ENCODE measurements around the gene HOMER2.

HOMER2 gene

GRCh38 chr15:82839136-82839535 lies 113.4 kb downstream of the HOMER2 start:
- no peak for TF ChIP-seq BACH2 (CRISPR knock-in tag; IDR thresholded peaks at IDR 0.05; ENCODE audit: borderline replicate concordance)
- no peak for TF ChIP-seq GLIS3 (CRISPR knock-in tag; IDR thresholded peaks at IDR 0.05)
- TF ChIP-seq TOX (CRISPR knock-in tag; IDR thresholded peaks at IDR 0.05; ENCODE audit: borderline replicate concordance) = no peak
- TF ChIP-seq SNAI2 (CRISPR knock-in tag; IDR thresholded peaks at IDR 0.05) = no peak
- TF ChIP-seq CREB5 (CRISPR knock-in tag; IDR thresholded peaks at IDR 0.05; ENCODE audit: low read depth) = no peak
- TF ChIP-seq ESRRG (CRISPR knock-in tag; IDR thresholded peaks at IDR 0.05) = no peak
- no peak for TF ChIP-seq ARNTL (CRISPR knock-in tag; IDR thresholded peaks at IDR 0.05; ENCODE audit: borderline replicate concordance, low read depth)
- no peak for TF ChIP-seq PATZ1 (CRISPR knock-in tag; IDR thresholded peaks at IDR 0.05; ENCODE audit: borderline replicate concordance)
- no peak for TF ChIP-seq POU6F1 (CRISPR knock-in tag; IDR thresholded peaks at IDR 0.05; ENCODE audit: borderline replicate concordance, low read depth)
- TF ChIP-seq ZFP30 (CRISPR knock-in tag; IDR thresholded peaks at IDR 0.05) = no peak
- TF ChIP-seq ISL1 (CRISPR knock-in tag; IDR thresholded peaks at IDR 0.05) = no peak
- no peak for TF ChIP-seq PPARA (CRISPR knock-in tag; IDR thresholded peaks at IDR 0.05; ENCODE audit: borderline replicate concordance)
- no peak for TF ChIP-seq ZNF8 (CRISPR knock-in tag; IDR thresholded peaks at IDR 0.05)
- TF ChIP-seq CSRNP3 (CRISPR knock-in tag; IDR thresholded peaks at IDR 0.05) = no peak
- TF ChIP-seq TSHZ2 (CRISPR knock-in tag; IDR thresholded peaks at IDR 0.05) = no peak
- no peak for TF ChIP-seq OSR1 (CRISPR knock-in tag; IDR thresholded peaks at IDR 0.05)
- no peak for TF ChIP-seq CSDC2 (CRISPR knock-in tag; IDR thresholded peaks at IDR 0.05)
- no peak for ATAC-seq

- ATAC-seq = no peak; the same call in 2 of the 3 replicates
Measured at GRCh38 chr15:82838096-82838735, 114.3 kb downstream of the HOMER2 start.

More at GRCh38 chr15:82838096-82838735, 114.3 kb downstream of the HOMER2 start:
- TF ChIP-seq BACH2 (CRISPR knock-in tag; IDR thresholded peaks at IDR 0.05; ENCODE audit: borderline replicate concordance) (no peak), SNAI2 (CRISPR knock-in tag; IDR thresholded peaks at IDR 0.05) (no peak), TSHZ2 (CRISPR knock-in tag; IDR thresholded peaks at IDR 0.05) (no peak), PATZ1 (CRISPR knock-in tag; IDR thresholded peaks at IDR 0.05; ENCODE audit: borderline replicate concordance) (no peak), POU6F1 (CRISPR knock-in tag; IDR thresholded peaks at IDR 0.05; ENCODE audit: borderline replicate concordance, low read depth) (no peak)

Measured in SK-N-SH treated with all-trans-retinoic acid at 6 μM for 48 hours (cell line).